HEK293 (cell line): ENCODE data around the gene CRIP2.

Experiments used
- ZNF2 ChIP-seq: fragments of 450-650 bp; formaldehyde crosslinking; IDR thresholded peaks from 2 replicates; pipeline ENCODE4 v1.5.1; 2016; ENCODE audit warnings: missing biosample characterization, missing genetic modification characterization
- TF ChIP-seq, protein P1 (sequence below): fragments of 450-650 bp; formaldehyde crosslinking; IDR thresholded peaks from 2 replicates; pipeline ENCODE4 v1.5.1; 2017; ENCODE audit warnings: missing biosample characterization, missing genetic modification characterization
- TF ChIP-seq, protein P2 (sequence below): fragments of 450-650 bp; formaldehyde crosslinking; IDR thresholded peaks from 2 replicates; pipeline ENCODE4 v1.5.1; 2016; ENCODE audit warnings: missing biosample characterization, missing genetic modification characterization

DNA sequence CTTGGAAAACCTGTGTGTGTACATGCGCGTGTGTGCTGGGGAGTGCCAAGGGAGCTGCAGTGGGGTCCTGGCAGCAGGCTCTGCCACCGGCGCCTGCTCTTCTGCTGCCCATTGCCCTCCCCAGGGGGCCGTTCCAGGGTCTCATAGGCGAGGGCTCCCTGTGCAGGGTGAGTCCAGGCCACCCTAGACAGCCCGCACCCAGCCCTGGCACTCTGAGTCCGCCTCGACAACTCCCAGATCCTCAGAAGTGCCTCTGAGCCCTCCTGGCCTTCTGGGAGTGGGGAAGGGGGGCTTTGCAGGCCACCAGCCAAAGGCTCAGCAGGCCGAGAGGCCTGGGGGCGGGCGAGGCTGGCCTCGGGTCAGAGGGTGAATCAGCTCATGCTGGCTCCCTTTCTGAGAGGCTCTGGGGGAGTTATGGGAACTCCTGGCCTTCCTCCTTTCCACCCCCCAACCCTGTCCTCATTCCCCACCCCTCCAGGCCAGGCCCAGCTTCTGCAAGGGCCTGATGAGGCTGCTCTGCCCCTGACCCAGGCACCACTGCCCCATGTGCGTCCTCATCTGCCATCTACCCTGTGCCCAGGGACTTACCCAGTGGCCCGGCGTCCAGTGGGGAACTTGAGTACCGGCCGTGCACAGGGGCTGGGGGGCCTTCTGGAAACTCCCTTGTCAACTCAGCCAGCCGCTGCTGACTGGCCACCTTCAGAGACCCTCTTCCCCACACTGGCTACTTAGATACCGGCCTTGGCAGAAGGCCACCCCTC is 14.3 kb downstream of the CRIP2 start:
- TF ChIP-seq, protein P1, sequence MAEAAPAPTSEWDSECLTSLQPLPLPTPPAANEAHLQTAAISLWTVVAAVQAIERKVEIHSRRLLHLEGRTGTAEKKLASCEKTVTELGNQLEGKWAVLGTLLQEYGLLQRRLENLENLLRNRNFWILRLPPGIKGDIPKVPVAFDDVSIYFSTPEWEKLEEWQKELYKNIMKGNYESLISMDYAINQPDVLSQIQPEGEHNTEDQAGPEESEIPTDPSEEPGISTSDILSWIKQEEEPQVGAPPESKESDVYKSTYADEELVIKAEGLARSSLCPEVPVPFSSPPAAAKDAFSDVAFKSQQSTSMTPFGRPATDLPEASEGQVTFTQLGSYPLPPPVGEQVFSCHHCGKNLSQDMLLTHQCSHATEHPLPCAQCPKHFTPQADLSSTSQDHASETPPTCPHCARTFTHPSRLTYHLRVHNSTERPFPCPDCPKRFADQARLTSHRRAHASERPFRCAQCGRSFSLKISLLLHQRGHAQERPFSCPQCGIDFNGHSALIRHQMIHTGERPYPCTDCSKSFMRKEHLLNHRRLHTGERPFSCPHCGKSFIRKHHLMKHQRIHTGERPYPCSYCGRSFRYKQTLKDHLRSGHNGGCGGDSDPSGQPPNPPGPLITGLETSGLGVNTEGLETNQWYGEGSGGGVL (tag by site-specific recombination): no peak
- TF ChIP-seq ZNF2: no peak
- TF ChIP-seq, protein P2, sequence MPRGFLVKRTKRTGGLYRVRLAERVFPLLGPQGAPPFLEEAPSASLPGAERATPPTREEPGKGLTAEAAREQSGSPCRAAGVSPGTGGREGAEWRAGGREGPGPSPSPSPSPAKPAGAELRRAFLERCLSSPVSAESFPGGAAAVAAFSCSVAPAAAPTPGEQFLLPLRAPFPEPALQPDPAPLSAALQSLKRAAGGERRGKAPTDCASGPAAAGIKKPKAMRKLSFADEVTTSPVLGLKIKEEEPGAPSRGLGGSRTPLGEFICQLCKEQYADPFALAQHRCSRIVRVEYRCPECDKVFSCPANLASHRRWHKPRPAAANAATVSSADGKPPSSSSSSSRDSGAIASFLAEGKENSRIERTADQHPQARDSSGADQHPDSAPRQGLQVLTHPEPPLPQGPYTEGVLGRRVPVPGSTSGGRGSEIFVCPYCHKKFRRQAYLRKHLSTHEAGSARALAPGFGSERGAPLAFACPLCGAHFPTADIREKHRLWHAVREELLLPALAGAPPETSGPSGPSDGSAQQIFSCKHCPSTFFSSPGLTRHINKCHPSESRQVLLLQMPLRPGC (tag by site-specific recombination): no peak
